ENCODE data around the gene RAMP1. TPM values are rescaled to one million over a fixed set of nuclear protein-coding genes. Genes with fewer than 3 reads are reported as not detected.

Gene RAMP1
- total RNA-seq, 2 donors from 2014 or later, result 75.3 to 300 TPM

- Histone ChIP-seq H3K27ac (peak overlapping the region; percentile 41 to 49), H3K9me3 (no peaks in the 10 kb centered on the region), H3K27me3 (replicated peaks; ENCODE audit: insufficient read depth) (no peaks in the 10 kb centered on the region), H3K4me1 (replicated peaks) (peaks cover 8% of the 10 kb centered on the region), H3K36me3 (no peaks in the 10 kb centered on the region), H3K4me3 (no peak overlapping the region)
- intact Hi-C loops (cut with DNase I), result loop anchor here (5.0 kb wide), 1 partner anchor 34 kb away; no protein-coding TSS in a partner anchor
- DNase-seq (ENCODE audit: low spot score), result peak; percentile 82
- TF ChIP-seq POLR2AphosphoS5 (IDR thresholded peaks at IDR 0.05), result peak; percentile 83
- no peak for TF ChIP-seq POLR2A (IDR thresholded peaks at IDR 0.05)
- WGBS, result 57% methylated on average over 27 of the region's 27 CpGs
These were observed 36.4 kb downstream of the RAMP1 start for GRCh38 chr2:237895544-237896506.

- H3K36me3 ChIP-seq, result no peaks in the 10 kb centered on the region
- H3K27me3 ChIP-seq (replicated peaks; ENCODE audit: insufficient read depth), result no peaks in the 10 kb centered on the region
- H3K9me3 ChIP-seq, result no peaks in the 10 kb centered on the region
- 45% methylated on average over 7 of the region's 7 CpGs for WGBS
- no peak for DNase-seq (ENCODE audit: low spot score)
- TF ChIP-seq POLR2A (IDR thresholded peaks at IDR 0.05) (no peak), POLR2AphosphoS5 (IDR thresholded peaks at IDR 0.05) (no peak), CTCF (IDR thresholded peaks at IDR 0.05) (no peak)
- peaks cover 8% of the 10 kb centered on the region for H3K4me1 ChIP-seq (replicated peaks)
- H3K4me3 ChIP-seq, result no peak overlapping the region
- intact Hi-C loops (cut with DNase I), result loop anchor here (5.0 kb wide), 1 partner anchor 34 kb away; no protein-coding TSS in a partner anchor
- peak overlapping the region; percentile 41 to 49 for H3K27ac ChIP-seq
These were observed 37.1 kb downstream of the RAMP1 start for GRCh38 chr2:237896507-237896892.

- intact Hi-C loops (cut with DNase I), result loop anchor here (5.0 kb wide), 1 partner anchor 35 kb away; no protein-coding TSS in a partner anchor
- DNase-seq (ENCODE audit: low spot score), result no peak
- H3K27ac ChIP-seq, result peak overlapping the region in 1 of 2 donors; percentile 41
- H3K9me3 ChIP-seq, result no peaks in the 10 kb centered on the region
- 87% methylated on average over 10 of the region's 10 CpGs for WGBS
- no peaks in the 10 kb centered on the region for H3K36me3 ChIP-seq
- no peak overlapping the region for H3K4me3 ChIP-seq
- TF ChIP-seq CTCF (IDR thresholded peaks at IDR 0.05) (no peak), POLR2AphosphoS5 (IDR thresholded peaks at IDR 0.05) (no peak), POLR2A (IDR thresholded peaks at IDR 0.05) (no peak)
- H3K4me1 ChIP-seq (replicated peaks), result peaks cover 8% of the 10 kb centered on the region
- no peaks in the 10 kb centered on the region for H3K27me3 ChIP-seq (replicated peaks; ENCODE audit: insufficient read depth)
These were observed 37.5 kb downstream of the RAMP1 start for GRCh38 chr2:237896956-237897355.

- no peak overlapping the region for H3K4me3 ChIP-seq
- WGBS, result 95% methylated on average over 1 of the region's 1 CpG
- DNase-seq (ENCODE audit: low spot score), result no peak
- intact Hi-C loops (cut with DNase I), result loop anchor here (5.0 kb wide), 1 partner anchor 36 kb away; no protein-coding TSS in a partner anchor
- peak overlapping the region; percentile 42 to 62 for H3K27ac ChIP-seq
- peaks cover 8% of the 10 kb centered on the region for H3K4me1 ChIP-seq (replicated peaks)
- H3K27me3 ChIP-seq (replicated peaks; ENCODE audit: insufficient read depth), result no peaks in the 10 kb centered on the region
- H3K9me3 ChIP-seq, result no peaks in the 10 kb centered on the region
- TF ChIP-seq CTCF (IDR thresholded peaks at IDR 0.05), result no peak
- no peak for TF ChIP-seq POLR2A (IDR thresholded peaks at IDR 0.05)
- TF ChIP-seq POLR2AphosphoS5 (IDR thresholded peaks at IDR 0.05), result no peak
- no peaks in the 10 kb centered on the region for H3K36me3 ChIP-seq
These were observed 38.6 kb downstream of the RAMP1 start for GRCh38 chr2:237898057-237898414.

- TF ChIP-seq CTCF (IDR thresholded peaks at IDR 0.05) (no peak), POLR2A (IDR thresholded peaks at IDR 0.05) (no peak), POLR2AphosphoS5 (IDR thresholded peaks at IDR 0.05) (no peak)
- no peak overlapping the region for H3K27ac ChIP-seq
- no peak for DNase-seq (ENCODE audit: low spot score)
- WGBS, result 78% methylated on average over 19 of the region's 19 CpGs
- H3K4me1 ChIP-seq (replicated peaks), result peaks cover 8% of the 10 kb centered on the region
- H3K4me3 ChIP-seq, result no peak overlapping the region
- intact Hi-C loops (cut with DNase I), result no loop called here
- no peaks in the 10 kb centered on the region for H3K27me3 ChIP-seq (replicated peaks; ENCODE audit: insufficient read depth)
- H3K9me3 ChIP-seq, result no peaks in the 10 kb centered on the region
- H3K36me3 ChIP-seq, result no peaks in the 10 kb centered on the region
These were observed 41.7 kb downstream of the RAMP1 start for GRCh38 chr2:237900891-237901831.

Measured in prostate gland (tissue), 2 donors.